OCI-LY1 (cell line): ENCODE results near the gene GPR37L1.

Experiments
- H2AFZ ChIP-seq: fragments of 200-600 bp; sonication (generic), shearing (Covaris generic); 2 replicates; pipeline ENCODE4 v1.6.0; 2014; ENCODE audit warnings: antibody characterized with exemption, mild to moderate bottlenecking, low read length
- H3F3A ChIP-seq: fragments of 200-600 bp; sonication (generic), shearing (Covaris generic); 2 replicates; pipeline ENCODE4 v1.6.0; 2014; ENCODE audit warnings: mild to moderate bottlenecking, antibody characterized with exemption, low read length, moderate library complexity; ENCODE audit not compliant: insufficient read depth
- H3K27ac ChIP-seq: fragments of 200-600 bp; sonication (generic); 2 replicates; pipeline ENCODE4 v1.5.1; 2014; ENCODE audit warnings: low read length, mixed run types, mild to moderate bottlenecking, low read depth; ENCODE audit not compliant: poor library complexity, severe bottlenecking
- H3K27me3 ChIP-seq: fragments of 200-600 bp; sonication (generic); 2 replicates; pipeline ENCODE4 v1.6.0; 2014; ENCODE audit warnings: antibody characterized with exemption, mild to moderate bottlenecking, low read length, moderate library complexity; ENCODE audit not compliant: insufficient read depth
- H3K36me3 ChIP-seq: fragments of 200-600 bp; sonication (generic); 2 replicates; pipeline ENCODE4 v1.6.1; 2014; ENCODE audit warnings: mild to moderate bottlenecking, antibody characterized with exemption, low read length, moderate library complexity, mixed read lengths; ENCODE audit not compliant: insufficient read depth
- H3K4me1 ChIP-seq: fragments of 200-600 bp; sonication (generic); 2 replicates; pipeline ENCODE4 v1.5.1; 2014; ENCODE audit warnings: mild to moderate bottlenecking, low read length, moderate library complexity; ENCODE audit not compliant: insufficient read depth, severe bottlenecking
- H3K4me2 ChIP-seq: fragments of 200-600 bp; sonication (generic), shearing (Covaris generic); 2 replicates; pipeline ENCODE4 v1.6.1; 2014; ENCODE audit warnings: low read length
- H3K4me3 ChIP-seq: fragments of 200-600 bp; sonication (generic); 2 replicates; pipeline ENCODE4 v1.5.1; 2014; ENCODE audit warnings: low read length, low read depth, mild to moderate bottlenecking, mixed read lengths; ENCODE audit not compliant: poor library complexity, severe bottlenecking
- H3K79me2 ChIP-seq: fragments of 200-600 bp; shearing (Covaris generic); 2 replicates; pipeline ENCODE4 v1.6.1; 2016; ENCODE audit warnings: mixed run types, low read length, mixed read lengths; ENCODE audit not compliant: insufficient read depth
- H3K9ac ChIP-seq: fragments of 200-600 bp; sonication (generic), shearing (Covaris generic); 2 replicates; pipeline ENCODE4 v1.6.1; 2014; ENCODE audit warnings: mild to moderate bottlenecking, low read length, mixed read lengths
- H3K9me2 ChIP-seq: fragments of 200-600 bp; sonication (generic), shearing (Covaris generic); 2 replicates; pipeline ENCODE4 v1.6.1; 2014; ENCODE audit warnings: low read depth, mild to moderate bottlenecking, low read length, mixed read lengths
- H3K9me3 ChIP-seq: fragments of 200-600 bp; shearing (Covaris generic); 2 replicates; pipeline ENCODE4 v1.6.1; 2014; ENCODE audit warnings: low read length, mixed read lengths
- H4K20me1 ChIP-seq: fragments of 200-600 bp; sonication (generic), shearing (Covaris generic); 2 replicates; pipeline ENCODE4 v1.6.0; 2016; ENCODE audit warnings: mild to moderate bottlenecking, low read length; ENCODE audit not compliant: insufficient read depth
- EZH2 ChIP-seq: fragments of 200-600 bp; sonication (generic), shearing (Covaris generic); IDR thresholded peaks from 2 replicates; pipeline ENCODE4 v1.8.0; 2017; ENCODE audit warnings: borderline replicate concordance, mixed run types, mild to moderate bottlenecking, antibody characterized with exemption, low read length, moderate library complexity, mixed read lengths
- TF ChIP-seq, protein P1 (sequence below): fragments of 200-600 bp; sonication (generic), shearing (Covaris generic); IDR thresholded peaks from 2 replicates; pipeline ENCODE4 v1.5.1; 2017; ENCODE audit warnings: mild to moderate bottlenecking, antibody characterized with exemption, low read length, moderate library complexity, mixed read lengths

Gene GPR37L1

DNA sequence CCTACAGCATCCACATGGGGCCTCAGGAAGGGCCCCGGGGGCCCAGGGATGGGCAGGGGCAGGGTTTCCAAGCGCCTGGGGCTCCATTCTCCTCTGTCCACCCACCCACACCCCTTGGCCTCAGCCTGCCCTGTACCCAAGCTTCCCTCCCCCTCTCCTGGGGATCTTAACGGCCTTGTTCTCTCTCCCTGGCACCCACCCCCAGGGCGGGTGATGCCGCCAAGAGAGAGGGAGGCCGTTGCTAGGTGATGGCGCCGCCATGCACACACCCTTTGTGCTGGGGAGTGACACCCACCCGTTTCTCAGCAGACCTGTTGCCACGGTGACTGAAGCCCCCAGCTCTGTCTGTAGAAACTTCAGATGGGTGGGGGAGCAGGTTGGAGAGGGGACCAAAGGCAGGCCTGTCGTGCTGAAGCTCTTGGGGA is 7.6 kb downstream of the GPR37L1 start:
- H3K9ac ChIP-seq = no peak overlapping the region
- H2AFZ ChIP-seq = no peak overlapping the region
- H3K36me3 ChIP-seq = peaks cover 30% of the 10 kb centered on the region
- H3K27me3 ChIP-seq = no peaks in the 10 kb centered on the region
- H3F3A ChIP-seq = no peaks in the 10 kb centered on the region
- H3K79me2 ChIP-seq = no peaks in the 10 kb centered on the region
- H3K4me1 ChIP-seq = no peaks in the 10 kb centered on the region
- no peak overlapping the region for H3K27ac ChIP-seq
- no peak for TF ChIP-seq EZH2
- TF ChIP-seq, protein P1, sequence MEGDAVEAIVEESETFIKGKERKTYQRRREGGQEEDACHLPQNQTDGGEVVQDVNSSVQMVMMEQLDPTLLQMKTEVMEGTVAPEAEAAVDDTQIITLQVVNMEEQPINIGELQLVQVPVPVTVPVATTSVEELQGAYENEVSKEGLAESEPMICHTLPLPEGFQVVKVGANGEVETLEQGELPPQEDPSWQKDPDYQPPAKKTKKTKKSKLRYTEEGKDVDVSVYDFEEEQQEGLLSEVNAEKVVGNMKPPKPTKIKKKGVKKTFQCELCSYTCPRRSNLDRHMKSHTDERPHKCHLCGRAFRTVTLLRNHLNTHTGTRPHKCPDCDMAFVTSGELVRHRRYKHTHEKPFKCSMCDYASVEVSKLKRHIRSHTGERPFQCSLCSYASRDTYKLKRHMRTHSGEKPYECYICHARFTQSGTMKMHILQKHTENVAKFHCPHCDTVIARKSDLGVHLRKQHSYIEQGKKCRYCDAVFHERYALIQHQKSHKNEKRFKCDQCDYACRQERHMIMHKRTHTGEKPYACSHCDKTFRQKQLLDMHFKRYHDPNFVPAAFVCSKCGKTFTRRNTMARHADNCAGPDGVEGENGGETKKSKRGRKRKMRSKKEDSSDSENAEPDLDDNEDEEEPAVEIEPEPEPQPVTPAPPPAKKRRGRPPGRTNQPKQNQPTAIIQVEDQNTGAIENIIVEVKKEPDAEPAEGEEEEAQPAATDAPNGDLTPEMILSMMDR = no peak
- H3K9me2 ChIP-seq = no peaks in the 10 kb centered on the region
- no peak overlapping the region for H3K4me3 ChIP-seq
- no peaks in the 10 kb centered on the region for H3K9me3 ChIP-seq
- no peaks in the 10 kb centered on the region for H4K20me1 ChIP-seq
- no peak overlapping the region for H3K4me2 ChIP-seq

DNA sequence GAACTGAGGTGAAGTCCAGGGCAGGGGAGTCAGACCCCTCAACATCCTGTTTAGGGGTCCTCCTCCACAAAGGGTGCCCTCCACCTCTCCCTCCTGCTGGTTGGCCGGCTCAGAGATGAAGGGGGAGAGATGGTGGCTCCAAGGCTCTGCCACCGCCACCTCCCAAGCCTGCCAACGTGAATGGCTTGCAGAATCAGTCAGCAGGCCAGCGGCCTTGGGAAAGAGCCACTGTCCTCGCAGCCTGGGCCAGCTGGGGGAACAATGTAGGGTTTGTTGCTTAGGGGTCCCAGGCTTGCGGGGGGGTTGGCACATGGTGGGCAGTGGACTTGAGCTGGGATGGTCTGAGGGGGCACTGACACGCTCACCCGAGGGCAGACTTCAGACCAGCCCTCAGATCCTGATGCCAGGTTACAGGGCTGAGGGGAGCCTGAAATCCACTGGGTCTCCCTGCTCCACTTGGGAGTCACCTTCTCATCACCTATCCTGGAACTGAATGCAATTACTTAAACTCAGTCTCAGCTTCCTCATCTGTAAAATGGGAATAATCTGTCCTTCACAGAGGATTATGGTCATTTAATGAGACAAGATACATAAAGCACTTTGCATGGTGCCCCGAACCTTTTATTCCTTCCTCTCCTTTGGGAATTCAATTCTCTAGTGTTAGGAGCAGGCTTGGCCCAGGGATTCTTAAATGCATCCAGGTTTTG is 8.3 kb downstream of the GPR37L1 start:
- H3K9me2 ChIP-seq = no peaks in the 10 kb centered on the region
- no peak overlapping the region for H2AFZ ChIP-seq
- no peaks in the 10 kb centered on the region for H3K9me3 ChIP-seq
- TF ChIP-seq, protein P1 = no peak
- no peak for TF ChIP-seq EZH2
- H3K4me2 ChIP-seq = no peak overlapping the region
- no peaks in the 10 kb centered on the region for H3F3A ChIP-seq
- H3K27ac ChIP-seq = no peak overlapping the region
- no peaks in the 10 kb centered on the region for H3K4me1 ChIP-seq
- peaks cover 36% of the 10 kb centered on the region for H3K36me3 ChIP-seq
- no peaks in the 10 kb centered on the region for H3K27me3 ChIP-seq
- no peaks in the 10 kb centered on the region for H3K79me2 ChIP-seq
- no peak overlapping the region for H3K9ac ChIP-seq
- no peaks in the 10 kb centered on the region for H4K20me1 ChIP-seq
- no peak overlapping the region for H3K4me3 ChIP-seq

DNA sequence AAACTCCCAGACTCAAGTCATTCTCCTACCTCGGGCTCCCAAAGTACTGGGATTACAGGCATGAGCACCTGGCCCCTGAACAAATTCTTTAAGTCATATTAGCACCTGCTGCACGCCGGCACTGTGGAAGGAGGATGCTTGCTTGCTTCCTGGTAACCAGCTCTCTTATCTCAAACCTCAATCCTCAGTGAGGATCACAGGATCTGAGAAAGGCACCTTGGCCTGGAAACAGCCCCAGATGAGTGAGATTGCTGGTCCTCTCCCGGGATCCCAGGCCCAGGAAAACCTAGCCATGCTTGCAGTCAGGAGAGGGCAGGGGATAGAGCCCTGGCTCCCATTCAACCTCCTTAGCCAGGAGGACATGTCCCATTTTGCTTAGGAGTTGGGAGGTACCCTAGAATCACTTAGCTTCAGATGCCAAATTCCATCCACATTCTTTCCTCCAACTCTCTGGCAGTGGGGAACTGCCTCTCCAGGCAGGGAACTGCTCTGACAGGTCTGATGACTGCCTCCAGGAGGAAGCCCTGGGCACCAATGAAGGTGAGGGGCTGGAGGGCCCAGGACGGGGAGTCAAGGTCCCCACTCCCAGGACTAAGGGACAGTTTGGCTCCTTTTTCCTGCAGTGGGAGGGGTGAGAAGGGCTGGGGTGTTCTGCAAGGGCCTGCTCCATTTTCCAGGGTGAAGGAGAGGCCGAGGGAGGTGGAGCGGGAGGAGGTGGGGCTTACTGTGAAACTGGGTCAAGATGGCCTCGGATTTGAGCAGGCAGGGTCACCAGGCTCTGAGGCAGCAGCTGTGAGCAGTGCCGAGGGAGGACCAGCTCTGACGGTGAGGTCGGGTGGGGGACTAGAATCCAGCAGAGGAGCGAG is 9.5 kb downstream of the GPR37L1 start:
- peaks cover 36% of the 10 kb centered on the region for H3K36me3 ChIP-seq
- TF ChIP-seq, protein P1 = no peak
- TF ChIP-seq EZH2 = no peak
- no peaks in the 10 kb centered on the region for H3F3A ChIP-seq
- no peak overlapping the region for H3K9ac ChIP-seq
- H3K27ac ChIP-seq = no peak overlapping the region
- H3K79me2 ChIP-seq = no peaks in the 10 kb centered on the region
- H2AFZ ChIP-seq = no peak overlapping the region
- H3K4me1 ChIP-seq = no peaks in the 10 kb centered on the region
- H4K20me1 ChIP-seq = no peaks in the 10 kb centered on the region
- no peak overlapping the region for H3K4me2 ChIP-seq
- H3K9me3 ChIP-seq = no peaks in the 10 kb centered on the region
- H3K4me3 ChIP-seq = no peak overlapping the region
- H3K27me3 ChIP-seq = no peaks in the 10 kb centered on the region
- no peaks in the 10 kb centered on the region for H3K9me2 ChIP-seq
